ENCODE data around the gene HSF2.

DNA sequence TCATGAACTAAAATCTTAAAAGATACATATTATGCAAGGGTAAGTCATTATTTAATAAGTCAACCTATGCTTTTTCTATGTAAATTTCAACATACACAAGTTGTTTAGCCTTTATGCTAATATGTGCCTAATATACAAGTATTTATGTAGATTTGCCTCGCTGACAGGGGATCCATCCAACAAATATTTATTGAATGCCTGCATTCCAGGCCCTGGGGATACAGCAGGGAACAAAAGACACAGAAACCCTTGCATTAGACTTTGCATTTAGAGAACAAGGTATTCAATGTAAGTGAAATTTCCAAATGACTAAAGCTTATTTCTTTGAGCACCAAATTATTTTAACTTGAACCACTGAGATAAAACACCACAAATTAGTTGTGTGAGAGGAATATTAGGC lies 53.1 kb downstream of the HSF2 start:
- no peak for TF ChIP-seq CTCF (IDR thresholded peaks at IDR 0.05)
- TF ChIP-seq POLR2A (IDR thresholded peaks at IDR 0.05): no peak
